IPS DF 4.7 (cell line): ENCODE data around the gene PACS2.

Source experiments
- DNase-seq: peaks from one replicate; pipeline ENCODE4 v3.0.0-alpha.2; 2013; ENCODE audit warnings: low spot score; ENCODE audit errors: extremely low read depth

PACS2 gene

DNA sequence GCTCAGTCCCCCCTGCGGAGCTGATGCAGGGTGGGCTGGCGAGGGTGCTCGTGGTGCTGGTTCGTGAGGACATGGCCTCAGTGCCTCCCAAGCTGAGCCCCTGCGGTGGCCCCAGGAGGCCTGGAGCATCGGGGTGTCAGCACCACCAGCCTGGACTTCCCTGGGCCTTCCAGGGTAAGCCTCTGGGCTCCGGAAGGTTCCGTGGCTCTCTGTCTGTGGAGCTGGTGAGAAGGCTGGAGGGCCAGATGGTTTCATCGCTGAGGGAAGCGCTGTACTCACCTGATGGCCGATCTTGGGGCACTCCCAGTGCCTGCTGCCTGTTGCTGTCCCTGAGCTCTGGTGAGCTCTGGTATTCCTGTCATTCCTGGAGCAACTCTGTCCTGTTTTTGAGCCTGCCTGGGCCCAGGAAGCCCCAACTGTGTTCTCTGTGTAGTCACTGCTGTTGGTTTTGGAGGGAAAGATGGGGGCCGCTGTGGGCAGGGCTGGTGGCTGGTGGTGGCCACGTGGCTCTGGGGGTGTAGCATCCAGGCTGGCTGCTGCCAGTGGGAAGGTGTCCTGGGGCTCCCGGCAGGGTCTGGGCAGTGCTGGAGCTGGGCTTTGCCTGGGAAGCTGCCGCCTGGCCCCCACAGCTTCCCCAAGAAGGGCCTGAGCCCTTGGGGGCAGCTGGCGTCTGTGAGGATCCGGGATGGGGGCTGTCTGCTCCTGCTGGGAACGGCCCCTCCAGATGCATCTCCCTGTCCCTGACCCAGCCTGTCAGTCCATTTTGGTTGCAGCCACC lies 123.4 kb downstream of the PACS2 start:
- DNase-seq: no peak

DNA sequence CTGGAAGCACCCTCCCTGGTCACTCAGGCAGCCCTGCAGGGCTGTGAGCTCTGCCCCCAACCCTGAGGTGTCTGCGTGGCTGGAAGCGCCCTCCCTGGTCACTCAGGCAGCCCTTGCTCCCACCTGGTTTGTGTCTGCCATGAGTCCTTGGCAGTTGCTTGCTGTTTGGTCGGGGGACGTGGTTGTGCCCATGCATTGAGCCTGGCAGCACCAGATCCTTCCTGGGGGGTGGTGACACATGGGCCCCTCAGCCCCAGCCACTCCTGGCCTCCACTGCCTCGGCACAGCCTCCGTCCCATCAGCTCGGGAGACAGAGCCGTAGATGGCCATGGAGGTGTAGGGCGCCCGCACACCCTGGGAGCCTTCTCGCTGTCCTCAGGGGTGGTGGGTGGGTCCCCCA lies 124.6 kb downstream of the PACS2 start:
- DNase-seq: no peak

DNA sequence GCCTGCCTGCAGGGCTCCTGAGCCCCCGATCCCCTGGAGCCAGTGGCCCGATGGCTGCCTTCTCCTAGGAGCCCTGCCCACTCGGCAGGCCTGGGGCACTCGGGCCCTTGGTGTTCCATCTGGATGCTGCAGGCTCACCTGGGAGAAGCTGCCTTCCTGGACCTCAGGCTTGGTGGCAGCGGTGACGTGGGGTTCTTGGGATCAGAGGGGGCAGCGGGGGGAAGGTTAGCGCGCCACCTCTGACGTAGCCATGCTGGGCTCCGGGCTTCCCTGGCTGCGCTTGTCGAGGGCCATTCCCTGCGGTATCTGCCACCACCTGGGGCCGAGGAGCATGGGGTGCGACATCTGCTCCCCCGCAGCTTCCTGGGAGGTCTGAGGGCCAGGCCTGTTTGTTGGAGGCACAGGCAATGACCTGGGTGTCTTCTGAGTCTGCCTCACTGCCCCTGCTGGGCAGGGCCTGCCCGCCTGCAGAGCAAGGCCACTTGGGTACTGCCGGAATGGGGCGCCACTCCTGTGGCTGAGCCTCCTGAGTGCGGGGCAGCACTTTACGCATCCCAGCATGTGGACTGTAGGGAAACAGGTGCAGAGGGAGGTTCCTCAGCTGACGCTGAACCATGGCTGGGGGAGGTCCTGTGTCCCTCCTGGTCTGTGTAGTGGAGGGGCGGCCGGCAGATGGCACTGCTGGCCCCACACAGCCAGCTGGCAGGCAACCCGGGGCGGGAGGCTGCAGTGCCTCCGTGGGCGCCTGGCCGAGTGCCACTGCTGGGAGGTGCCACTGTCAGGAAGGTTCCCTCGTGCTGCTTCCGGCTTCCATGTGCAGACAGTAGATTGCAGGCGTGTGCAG lies 125.4 kb downstream of the PACS2 start:
- no peak for DNase-seq

DNA sequence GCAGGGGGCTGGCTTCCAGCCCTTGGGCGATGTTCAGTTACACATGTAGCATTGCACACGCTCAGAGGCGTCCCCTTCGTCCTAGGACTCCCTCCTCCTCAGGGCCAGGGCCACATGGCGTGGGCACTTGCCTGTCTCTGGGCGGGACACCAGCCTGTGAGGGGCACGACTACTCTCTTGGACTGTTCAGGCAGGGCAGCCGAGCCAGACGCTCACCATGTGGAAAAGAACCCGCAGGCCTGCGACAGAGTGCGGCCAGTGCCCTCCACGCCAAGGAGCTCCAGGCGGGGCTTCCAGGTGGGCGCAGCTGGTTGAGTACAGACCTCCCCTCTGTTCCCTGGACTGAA lies 126.0 kb downstream of the PACS2 start:
- no peak for DNase-seq

DNA sequence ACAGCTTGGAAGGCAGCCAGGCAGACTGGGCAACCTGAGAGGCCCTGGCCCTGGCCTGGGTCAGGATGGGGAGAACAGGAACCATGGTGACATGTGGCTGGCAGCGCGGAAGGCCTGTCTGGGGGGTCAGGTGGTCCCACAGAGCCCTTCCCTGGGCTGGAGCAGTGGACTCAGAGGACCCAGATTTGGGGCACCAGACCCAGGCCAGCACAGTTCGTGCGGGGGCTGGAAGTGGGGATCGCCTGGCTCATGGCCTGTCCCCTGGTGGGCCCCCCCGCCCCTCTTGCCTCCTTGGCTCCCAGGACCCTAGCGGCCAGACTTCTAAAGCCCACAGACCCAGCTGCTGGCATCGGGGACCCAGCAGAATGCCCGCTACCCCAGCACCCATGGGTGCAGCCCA lies 126.4 kb downstream of the PACS2 start:
- no peak for DNase-seq

DNA sequence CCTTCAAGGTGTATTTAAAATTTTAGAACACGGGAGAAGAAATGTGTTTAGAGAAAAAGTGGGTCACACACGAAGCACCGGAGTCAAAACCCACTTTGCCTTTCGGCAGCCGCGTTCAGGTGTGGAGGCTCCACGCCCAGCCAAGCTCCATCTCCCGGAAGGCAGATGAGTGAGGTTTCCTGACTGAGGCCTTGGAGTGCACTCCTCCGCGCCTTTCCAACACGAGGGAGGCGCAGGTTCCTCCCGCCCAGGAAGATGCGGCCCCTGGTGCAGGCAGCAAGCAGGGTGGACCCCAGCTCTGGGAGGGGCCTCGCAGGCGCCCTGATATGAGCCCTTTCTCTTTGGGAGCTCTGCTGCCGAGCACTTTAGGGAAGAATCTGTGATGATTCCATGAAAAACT lies 127.6 kb downstream of the PACS2 start:
- no peak for DNase-seq

DNA sequence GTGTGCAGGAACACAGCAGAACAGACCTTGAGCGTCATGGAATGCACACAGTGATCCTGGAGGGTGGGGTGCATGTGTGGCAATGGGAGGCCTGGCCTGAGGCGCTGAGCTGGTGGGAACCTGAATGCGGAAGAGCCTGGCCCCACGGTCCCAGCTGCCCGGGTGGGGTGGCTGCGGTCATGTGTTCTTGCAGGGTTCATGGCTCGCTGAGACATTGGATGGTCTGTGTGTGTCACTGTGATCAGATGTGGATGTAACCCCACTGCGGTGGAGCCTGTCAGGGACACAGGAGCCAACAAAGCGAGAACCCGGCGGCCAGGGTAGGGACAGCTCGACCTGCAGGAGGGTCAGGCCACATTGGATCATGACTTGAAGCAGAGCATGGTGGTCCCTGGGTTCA lies 128.3 kb downstream of the PACS2 start:
- DNase-seq: no peak

DNA sequence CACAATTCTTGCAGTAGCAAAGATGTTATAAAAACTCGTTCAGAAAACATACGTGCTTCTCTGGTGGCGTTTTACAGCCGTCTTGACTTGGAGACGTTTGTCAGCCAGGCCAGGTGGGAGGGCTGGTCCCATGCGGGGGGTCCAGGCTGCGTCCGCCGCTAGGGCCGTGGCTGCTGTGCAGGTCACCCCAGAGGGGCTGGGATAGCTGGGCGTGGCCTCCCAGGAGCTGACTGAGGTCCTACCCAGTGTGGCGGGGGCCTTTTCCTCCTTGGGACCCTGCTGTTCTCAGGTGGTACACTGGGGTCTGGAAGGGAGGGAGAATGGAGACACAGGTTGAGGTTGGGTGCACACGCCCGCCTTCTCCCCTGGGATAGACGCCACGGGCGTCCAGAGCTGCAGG lies 130.3 kb downstream of the PACS2 start:
- DNase-seq: no peak

DNA sequence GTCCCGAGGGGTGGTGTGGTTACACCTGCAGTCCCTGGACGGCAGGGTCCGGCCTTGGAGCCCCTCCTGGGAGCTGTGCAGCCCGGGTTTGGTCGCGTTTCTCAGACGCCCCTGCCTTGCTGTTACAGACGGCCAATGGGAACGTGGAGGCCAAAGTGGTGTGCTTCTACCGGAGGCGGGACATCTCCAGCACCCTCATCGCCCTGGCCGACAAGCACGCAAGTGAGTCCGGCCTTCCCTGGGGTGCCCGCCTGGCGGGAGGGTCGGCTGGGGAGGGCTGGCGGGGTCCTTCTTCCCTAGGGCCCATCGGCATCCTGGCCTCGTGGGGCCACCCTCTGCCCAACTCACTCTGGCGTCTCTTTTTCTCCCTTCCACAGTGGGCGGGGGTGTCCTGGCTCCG lies 130.7 kb downstream of the PACS2 start:
- DNase-seq: no peak

DNA sequence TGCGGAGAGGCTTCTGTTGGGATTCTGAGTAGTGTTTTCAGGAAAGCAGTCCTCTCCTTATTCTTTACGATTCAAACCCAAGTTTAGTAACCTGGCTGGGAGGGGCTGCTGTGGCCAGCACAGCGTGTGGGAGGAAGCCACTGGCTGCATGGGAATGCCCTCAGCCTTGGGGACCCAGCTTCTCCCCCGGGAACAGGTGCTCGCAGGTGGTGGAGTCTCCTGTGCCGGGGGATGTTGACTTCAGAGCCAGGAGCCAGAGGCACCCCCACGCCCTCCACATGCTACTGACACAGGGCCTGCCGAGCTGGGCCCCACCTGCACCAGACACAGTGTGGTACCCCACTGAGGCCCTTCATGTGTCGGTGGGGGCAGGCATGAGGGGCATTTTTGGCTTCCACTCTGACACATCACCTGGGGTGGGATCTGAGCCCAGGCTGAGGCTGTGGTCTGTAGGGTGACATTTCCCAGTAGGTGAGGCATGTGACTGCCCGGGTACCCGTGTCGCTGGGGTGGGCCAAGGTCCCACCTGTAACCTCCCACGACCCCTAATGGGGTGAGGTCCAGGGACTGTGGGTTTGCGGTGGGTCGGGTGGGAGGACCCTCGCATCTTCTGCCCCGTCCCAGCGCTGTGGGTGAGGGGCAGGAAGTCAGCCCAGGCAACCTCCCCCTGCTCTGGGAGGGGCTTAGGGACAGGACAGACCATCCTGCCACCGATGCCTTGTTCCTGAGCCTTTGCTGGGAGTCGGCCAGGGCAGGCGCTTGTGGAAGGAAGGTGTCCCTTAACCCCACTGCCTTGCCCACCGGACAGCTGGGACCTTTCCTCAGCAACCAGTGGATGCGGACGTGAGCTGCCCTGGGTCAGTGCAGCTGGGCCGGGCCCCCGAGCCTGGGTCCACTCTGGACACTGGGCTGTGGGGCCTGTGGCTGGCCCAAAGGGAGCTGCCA lies 131.6 kb downstream of the PACS2 start:
- no peak for DNase-seq

DNA sequence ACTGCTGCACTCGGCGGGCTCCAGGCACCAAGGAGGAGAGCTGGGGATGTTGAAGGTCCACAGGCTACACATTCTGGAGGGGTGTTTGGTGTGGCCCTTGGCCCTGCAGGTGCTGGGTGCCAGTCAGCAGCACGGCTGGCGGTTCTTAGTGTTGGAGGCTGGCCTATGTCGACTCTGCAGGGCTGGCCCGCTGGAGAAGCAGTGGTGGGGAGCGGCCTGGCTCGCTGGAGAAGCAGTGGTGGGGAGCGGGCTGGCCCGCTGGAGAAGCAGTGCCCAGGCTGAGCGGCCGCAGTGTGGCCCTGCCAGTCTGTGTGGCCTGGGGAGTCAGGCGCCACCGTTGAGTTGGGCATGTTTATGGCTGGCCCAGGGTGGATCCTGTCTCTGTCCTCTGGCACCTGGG lies 132.4 kb downstream of the PACS2 start:
- no peak for DNase-seq
